Activated naive CD8-positive, alpha-beta T cell (primary cell): ENCODE data around the gene DNAAF1.

Source experiments
- H3K27ac Mint-ChIP-seq: one replicate; pipeline ENCODE4 v1.8.0; 2021; ENCODE audit warnings: mixed read lengths
- H3K27me3 Mint-ChIP-seq: one replicate; pipeline ENCODE4 v1.8.0; 2021; ENCODE audit warnings: mixed read lengths
- H3K36me3 Mint-ChIP-seq: one replicate; pipeline ENCODE4 v1.8.0; 2021; ENCODE audit warnings: mixed read lengths
- H3K4me1 Mint-ChIP-seq: one replicate; pipeline ENCODE4 v1.8.0; 2021; ENCODE audit warnings: low read depth, mixed read lengths
- H3K4me3 Mint-ChIP-seq: one replicate; pipeline ENCODE4 v1.8.0; 2021; ENCODE audit warnings: mild to moderate bottlenecking, mixed read lengths
- H3K9me3 Mint-ChIP-seq: one replicate; pipeline ENCODE4 v1.8.0; 2021; ENCODE audit warnings: low read depth, mixed read lengths

Gene DNAAF1

DNA sequence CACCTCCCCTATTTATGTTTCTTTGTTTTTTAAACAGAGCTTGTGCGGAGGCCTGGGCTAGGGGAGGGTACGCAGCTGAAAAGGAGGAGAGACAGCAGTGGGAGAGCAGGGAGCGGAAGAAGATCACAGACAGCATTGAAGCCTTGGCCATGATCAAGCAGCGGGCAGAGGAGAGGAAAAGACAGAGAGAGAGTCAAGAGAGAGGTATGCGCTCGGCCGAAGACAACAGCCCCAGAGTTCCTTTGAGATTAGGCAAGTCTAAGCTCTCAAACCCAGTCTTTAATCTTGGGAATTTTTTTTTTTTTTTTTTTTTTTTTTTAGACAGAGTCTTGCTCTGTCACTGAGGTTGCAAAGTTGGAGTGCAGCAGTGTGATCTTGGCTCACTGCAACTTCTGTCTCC is 20.6 kb downstream of the DNAAF1 start:
- no peaks in the 10 kb centered on the region for H3K36me3 Mint-ChIP-seq

DNA sequence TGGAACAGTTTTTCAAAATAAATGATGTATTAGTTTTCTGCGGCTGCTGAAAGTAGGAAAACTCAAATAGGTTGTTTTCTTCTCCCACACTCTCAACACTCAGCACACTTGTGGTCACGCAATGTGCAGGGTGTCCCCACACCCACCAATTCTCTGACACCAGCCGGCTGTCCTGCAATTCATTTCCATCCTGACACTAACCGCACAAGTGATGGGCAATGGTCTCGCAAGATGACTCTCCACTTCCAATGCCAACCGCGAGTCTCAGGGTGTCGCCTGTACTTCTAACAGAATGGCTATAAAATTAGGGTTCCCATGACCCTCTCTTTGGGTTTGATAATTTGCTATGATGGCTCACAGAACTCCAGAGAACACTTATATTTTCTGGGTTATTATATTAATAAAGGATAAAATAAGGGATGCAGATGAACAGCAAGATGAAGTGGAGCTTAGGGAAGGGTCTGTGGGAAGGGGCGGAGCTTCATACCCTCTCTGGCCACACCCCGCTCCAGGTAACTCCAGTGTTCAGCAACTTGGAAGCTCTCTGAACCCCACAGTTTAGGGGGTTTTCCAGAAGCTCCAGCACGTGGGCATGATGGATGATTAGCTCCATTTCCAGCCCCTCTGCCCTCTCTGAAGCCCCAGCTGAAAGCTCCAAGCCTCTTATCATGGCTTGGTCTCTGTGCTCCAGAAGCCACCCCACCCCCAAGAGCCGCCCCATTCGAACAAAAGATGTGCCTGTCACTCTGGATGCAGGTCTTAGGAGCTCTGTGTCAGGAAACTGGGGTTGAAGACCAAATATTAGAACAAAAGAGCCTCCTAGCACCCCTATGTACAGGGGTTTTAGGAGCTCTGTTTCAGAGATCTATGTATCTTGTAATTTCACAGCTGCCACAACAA is 21.9 kb downstream of the DNAAF1 start:
- H3K4me1 Mint-ChIP-seq: no peaks in the 10 kb centered on the region
- no peaks in the 10 kb centered on the region for H3K9me3 Mint-ChIP-seq
- H3K27me3 Mint-ChIP-seq: peaks cover 9% of the 10 kb centered on the region
- H3K27ac Mint-ChIP-seq: no peak overlapping the region
- no peak overlapping the region for H3K4me3 Mint-ChIP-seq
- no peaks in the 10 kb centered on the region for H3K36me3 Mint-ChIP-seq

More for the DNA sequence above, 20.6 kb downstream of the DNAAF1 start:
- Mint-ChIP-seq H3K4me3 (no peak overlapping the region), H3K27me3 (peaks cover 11% of the 10 kb centered on the region), H3K27ac (no peak overlapping the region), H3K9me3 (no peaks in the 10 kb centered on the region), H3K4me1 (no peaks in the 10 kb centered on the region)

DNA sequence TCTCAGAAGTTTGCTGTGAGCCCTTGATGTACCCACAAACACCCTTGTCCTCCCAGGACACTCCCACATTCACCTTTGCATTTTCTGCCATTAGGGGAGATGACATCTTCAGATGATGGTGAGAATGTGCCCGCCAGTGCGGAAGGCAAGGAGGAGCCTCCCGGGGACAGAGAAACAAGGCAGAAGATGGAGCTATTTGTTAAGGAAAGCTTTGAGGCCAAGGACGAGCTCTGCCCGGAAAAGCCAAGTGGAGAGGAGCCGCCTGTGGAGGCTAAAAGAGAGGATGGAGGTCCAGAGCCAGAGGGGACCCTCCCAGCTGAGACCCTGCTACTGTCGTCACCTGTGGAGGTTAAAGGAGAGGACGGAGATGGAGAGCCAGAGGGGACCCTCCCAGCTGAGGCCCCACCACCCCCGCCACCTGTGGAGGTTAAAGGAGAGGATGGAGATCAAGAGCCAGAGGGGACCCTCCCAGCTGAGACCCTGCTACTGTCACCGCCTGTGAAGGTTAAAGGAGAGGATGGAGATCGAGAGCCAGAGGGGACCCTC is 24.7 kb downstream of the DNAAF1 start:
- Mint-ChIP-seq H3K27me3 (peaks cover 6% of the 10 kb centered on the region), H3K4me1 (no peaks in the 10 kb centered on the region), H3K4me3 (no peak overlapping the region), H3K36me3 (no peaks in the 10 kb centered on the region), H3K9me3 (no peaks in the 10 kb centered on the region), H3K27ac (no peak overlapping the region)

DNA sequence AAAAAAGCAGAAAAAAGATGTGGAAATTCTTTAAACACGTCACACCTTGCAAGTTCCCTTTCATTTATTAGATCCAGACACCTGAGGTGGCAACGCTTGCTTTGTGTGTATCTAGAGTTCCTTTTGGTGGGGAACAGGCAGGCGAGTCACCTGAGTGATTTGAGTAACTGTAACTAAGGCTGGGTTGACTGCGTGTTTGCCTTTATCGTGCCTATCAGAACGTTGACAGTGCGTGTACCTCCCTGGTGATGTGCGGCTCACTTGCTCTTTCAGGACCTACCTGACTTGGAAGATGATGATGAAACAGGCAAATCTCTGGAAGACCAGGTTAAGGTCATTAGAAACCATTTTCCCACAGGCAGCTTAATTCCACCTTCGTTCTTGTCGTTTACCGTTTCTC is 29.3 kb downstream of the DNAAF1 start:
- H3K27ac Mint-ChIP-seq: no peak overlapping the region
- no peaks in the 10 kb centered on the region for H3K27me3 Mint-ChIP-seq
- H3K9me3 Mint-ChIP-seq: no peaks in the 10 kb centered on the region
- H3K4me1 Mint-ChIP-seq: peaks cover 13% of the 10 kb centered on the region
- H3K4me3 Mint-ChIP-seq: no peak overlapping the region
- H3K36me3 Mint-ChIP-seq: no peaks in the 10 kb centered on the region

DNA sequence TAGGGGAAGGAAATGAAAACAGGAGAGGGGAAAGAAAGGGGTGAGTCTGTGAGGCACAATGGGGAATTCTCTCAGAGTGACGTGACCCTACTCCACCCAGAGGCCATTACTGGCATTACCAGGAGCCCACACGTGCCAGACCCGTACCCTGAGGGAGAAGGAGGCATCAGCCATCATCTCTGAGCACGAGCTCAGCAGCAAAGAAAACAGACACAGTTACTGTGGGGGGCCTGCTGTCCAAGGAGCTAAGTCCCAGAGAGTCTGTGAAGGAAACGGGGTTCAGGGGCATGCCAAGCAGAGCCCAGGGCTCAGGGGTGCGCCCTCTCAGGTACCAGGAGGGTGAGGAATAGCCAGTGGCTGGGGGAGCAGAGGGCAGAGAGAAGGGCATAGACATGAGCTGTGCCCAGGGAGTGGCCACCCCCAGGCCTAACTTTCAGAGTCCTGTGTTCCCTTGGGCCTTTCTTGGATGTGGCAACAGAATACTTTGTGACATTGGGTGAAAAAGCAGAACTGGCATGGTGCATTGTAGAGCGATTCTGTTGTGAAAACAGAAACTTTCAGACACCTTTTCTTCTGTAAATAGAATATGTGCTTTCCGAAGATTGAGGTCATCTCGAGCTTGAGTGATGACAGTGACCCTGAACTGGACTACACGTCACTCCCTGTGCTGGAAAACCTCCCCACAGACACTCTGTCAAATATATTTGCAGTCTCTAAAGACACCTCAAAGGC is 30.4 kb downstream of the DNAAF1 start:
- Mint-ChIP-seq H3K4me1 (peaks cover 13% of the 10 kb centered on the region), H3K9me3 (no peaks in the 10 kb centered on the region), H3K27ac (peak overlapping the region; percentile 12), H3K27me3 (no peaks in the 10 kb centered on the region), H3K4me3 (no peak overlapping the region), H3K36me3 (no peaks in the 10 kb centered on the region)

DNA sequence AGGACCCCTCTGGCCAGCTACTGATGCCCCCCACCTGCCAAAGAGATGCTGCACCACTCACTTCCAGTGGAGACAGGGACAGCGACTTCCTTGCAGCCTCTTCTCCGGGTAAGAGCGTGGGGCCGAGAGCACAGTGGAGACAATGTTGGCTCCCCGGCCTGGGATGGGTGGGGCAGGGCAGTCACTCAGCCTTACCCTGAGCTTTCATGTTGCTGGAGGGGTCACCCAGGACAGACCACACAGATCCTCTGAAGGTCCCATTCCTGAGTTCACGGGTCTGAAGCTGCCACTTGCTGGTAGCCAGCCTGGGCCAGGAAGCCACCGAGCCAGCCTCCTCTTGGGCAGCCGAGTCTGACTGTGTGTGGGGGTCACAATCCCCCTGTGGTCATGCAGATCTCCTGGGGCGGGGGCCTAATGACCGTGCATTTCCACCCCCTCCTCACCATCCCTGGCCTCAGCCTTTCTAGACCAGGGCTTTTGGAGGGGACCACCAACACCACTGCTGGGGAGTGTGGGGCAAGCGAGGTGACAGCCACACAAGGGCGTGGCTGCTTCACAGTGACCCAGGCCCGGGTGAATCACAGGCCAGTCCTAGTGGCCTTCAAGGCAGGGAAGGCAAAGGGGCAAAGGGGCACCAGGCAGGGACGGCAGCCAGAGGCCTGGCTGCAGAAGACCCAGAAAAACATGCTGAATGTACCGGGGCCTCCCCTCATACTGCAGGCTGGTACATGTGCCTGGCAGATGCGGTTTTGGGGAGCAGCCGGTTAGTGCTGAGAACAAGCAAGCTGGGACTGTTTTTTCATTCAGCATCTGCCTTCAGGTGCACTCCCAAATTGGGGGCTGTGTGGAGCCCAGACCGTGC is 31.3 kb downstream of the DNAAF1 start:
- Mint-ChIP-seq H3K27ac (no peak overlapping the region), H3K36me3 (no peaks in the 10 kb centered on the region), H3K4me3 (no peak overlapping the region)

DNA sequence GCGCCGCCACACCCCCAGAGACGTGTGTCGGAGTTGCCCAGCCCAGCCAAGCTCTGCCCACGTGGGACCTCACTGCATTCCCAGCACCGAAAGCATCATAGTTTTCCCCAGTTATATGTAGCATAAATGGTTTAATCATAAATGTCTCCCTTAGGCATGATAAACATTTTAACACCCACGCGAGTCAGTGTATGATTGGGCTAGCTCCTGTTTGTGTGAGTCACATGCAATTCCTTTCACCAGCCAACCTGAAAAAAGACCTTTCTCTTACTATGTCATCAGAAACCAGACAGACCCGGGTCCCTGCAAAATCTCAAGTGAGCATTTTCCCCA is 32.6 kb downstream of the DNAAF1 start:
- no peaks in the 10 kb centered on the region for H3K27me3 Mint-ChIP-seq
- H3K4me3 Mint-ChIP-seq: no peak overlapping the region
- no peaks in the 10 kb centered on the region for H3K9me3 Mint-ChIP-seq
- peak overlapping the region; percentile 89 for H3K27ac Mint-ChIP-seq
- peaks cover 13% of the 10 kb centered on the region for H3K4me1 Mint-ChIP-seq
- no peaks in the 10 kb centered on the region for H3K36me3 Mint-ChIP-seq

More for the DNA sequence above, 31.3 kb downstream of the DNAAF1 start:
- Mint-ChIP-seq H3K27me3 (no peaks in the 10 kb centered on the region), H3K4me1 (peaks cover 13% of the 10 kb centered on the region), H3K9me3 (no peaks in the 10 kb centered on the region)

DNA sequence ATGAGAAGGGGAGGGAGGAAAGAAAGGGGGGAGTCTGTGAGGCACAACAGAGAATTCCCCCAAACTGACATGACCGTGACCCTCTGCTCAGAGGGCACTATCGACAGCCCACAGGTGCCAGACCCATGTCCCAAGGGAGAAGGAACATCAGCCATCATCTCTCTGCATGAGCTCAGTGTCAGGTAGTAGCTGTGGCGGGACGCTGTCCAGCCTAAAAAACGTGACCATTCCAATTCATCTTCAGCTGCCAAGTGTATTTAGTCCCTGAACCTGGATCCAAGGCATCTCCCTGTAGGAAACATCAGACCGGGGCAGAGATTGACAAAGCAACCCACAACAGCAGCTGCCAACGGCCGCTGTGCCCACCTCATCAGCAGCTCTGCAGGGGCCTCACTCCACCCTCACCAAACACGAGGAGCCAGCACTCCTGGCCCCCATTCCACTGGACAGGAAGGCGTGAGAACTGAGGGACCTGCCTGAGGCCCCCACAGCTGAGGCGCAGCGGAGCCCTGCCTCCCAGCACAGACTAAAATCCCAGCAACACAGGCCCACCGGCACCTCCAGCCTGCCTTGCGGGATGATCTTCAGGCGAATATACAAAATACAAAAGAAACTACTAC is 33.1 kb downstream of the DNAAF1 start:
- Mint-ChIP-seq H3K4me3 (no peak overlapping the region), H3K27me3 (no peaks in the 10 kb centered on the region), H3K4me1 (peaks cover 13% of the 10 kb centered on the region), H3K36me3 (no peaks in the 10 kb centered on the region), H3K9me3 (no peaks in the 10 kb centered on the region), H3K27ac (peak overlapping the region; percentile 89)

DNA sequence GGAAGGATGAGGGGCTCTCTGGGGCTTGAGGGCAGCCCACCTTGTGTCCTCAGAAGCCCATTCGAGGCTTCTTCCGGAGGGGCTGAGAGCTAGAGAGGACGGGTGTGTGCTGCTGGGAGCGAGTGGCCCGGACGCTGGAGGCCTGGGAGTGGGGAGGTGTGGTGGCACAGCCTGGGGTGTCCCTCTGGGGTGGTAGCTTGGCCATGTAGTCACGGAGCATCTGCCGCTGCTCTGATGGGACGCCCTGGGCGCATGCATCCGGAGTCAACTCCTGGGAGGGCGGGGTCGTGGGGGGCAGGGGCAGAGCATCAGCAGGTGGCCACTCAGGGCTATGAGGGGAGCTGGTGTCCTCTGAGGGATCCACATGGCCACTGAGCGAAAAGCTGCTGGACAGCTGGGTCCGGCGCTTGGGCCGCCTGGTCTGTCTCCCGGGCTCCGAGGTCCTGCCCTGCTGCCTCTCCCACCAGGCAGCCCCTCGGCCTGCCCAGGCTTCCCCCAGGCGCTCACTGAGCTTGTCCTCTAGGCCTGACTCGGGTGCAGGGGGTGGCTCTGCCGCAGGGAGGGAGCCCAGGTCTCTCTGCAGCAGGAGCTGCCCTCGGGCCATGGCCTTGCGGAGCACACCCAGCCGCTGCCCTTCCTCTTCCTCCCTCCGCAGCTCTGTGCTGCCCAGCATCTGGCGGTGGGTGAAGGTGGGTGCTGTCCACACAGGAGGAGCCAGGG is 33.9 kb downstream of the DNAAF1 start:
- no peak overlapping the region for H3K27ac Mint-ChIP-seq
- H3K4me1 Mint-ChIP-seq: peaks cover 15% of the 10 kb centered on the region
- H3K4me3 Mint-ChIP-seq: no peak overlapping the region
- no peaks in the 10 kb centered on the region for H3K36me3 Mint-ChIP-seq
- H3K9me3 Mint-ChIP-seq: no peaks in the 10 kb centered on the region
- no peaks in the 10 kb centered on the region for H3K27me3 Mint-ChIP-seq

DNA sequence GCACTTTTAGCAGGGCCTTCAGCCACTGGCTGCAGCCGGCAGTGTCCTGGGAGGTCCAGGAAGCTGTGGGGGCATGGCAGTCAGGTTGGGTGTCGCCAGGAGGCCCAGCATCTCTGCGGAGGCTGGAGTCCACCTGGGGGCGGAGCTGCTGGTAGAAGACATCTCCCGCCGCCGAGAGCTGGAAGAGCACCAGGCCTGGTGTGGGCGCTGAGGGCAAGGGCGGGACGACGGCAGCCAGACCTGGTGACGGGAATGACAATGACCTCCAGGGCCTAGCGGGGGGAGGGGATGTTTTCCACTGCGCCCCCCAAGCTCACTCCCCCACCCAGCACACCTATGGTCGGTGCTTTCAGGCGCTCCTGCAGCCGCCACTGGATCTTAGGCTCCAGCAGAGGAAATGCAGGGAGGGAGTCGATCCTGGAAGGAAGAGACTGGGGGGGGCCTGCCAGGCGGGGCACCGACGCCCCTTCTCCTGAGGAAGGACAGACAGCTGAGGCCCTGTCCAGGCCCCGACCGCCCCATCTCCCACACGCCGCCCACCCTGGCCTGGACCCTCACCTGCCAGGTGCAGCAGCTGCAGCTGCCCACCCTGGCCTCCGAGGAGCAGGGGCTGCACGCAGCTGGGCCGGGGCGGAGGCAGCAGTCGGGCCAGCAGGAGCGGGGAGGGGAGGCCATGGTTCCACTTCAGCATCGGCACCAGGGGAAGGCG is 34.7 kb downstream of the DNAAF1 start:
- Mint-ChIP-seq H3K27ac (no peak overlapping the region), H3K36me3 (peaks cover 3% of the 10 kb centered on the region), H3K9me3 (no peaks in the 10 kb centered on the region), H3K4me3 (no peak overlapping the region), H3K27me3 (no peaks in the 10 kb centered on the region), H3K4me1 (peaks cover 20% of the 10 kb centered on the region)

DNA sequence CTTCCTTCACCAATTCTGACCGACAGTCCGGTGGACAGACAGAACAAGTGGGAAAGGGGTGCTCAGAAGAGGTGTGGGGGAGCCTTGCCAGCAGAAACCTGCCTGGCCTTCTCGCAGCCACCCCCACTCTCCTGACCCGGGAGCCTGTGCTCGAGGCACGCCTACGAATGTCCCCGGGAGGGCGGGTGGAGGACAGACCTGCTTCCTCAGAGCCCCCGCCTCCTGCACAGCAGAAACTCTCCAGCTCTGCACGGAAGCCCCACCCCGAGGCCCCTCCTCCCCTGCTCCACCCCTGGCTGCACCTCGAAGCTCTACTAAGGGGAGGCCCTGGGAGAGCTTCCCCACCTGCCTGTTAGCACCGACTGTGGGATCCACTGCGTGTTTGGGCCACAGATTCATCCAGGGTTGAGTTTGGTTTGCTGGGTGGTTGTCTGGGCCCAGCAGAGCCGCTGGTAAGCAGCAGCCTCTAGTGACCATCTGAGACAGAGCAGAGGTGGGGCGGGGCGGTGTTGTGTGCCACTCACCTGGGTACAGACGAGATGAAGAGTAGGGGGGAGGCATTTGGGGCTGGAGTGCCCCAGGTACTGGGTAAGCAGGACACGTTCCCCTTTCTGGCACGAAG is 35.5 kb downstream of the DNAAF1 start:
- Mint-ChIP-seq H3K4me3 (no peak overlapping the region), H3K9me3 (no peaks in the 10 kb centered on the region), H3K27me3 (no peaks in the 10 kb centered on the region), H3K36me3 (peaks cover 3% of the 10 kb centered on the region), H3K4me1 (peaks cover 23% of the 10 kb centered on the region), H3K27ac (no peak overlapping the region)

DNA sequence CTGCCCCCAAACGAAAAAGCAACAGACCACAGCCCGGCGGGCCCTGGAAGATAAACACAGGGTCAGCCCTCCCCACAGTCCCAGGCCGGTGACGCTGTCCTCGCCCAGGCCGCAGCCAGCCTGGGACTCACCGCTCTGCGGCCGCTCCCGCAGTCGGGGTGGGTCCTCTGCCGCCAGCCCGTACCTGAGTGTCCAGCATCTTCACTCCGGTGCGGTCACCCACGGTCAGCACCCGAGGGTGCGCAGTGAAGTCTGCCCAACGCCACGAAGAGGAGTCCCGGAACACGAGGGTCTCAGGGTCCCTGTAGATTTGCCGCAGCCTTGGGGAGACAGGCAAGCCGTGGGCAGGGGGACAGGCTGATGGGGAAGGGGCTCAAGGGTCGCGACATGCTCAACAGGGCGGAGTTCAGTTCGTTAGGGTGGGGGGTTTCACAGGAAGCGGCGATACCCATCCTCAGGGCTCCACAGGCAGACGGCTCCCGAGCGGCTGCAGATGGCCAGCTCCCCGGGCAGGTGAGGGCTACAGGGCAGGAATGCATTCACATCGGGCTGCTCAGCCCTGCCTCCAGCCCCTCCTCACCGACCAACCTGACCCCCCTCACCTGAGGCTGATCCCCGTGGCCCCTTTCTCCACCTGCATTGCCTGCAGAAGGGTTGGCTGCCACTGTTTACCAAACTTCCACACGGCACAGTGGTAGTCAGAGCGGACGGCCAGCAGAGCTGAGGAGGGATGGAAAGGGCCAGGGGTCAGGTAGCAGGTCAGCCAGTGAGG is 36.2 kb downstream of the DNAAF1 start:
- no peak overlapping the region for H3K27ac Mint-ChIP-seq
- H3K36me3 Mint-ChIP-seq: peaks cover 3% of the 10 kb centered on the region
- H3K9me3 Mint-ChIP-seq: no peaks in the 10 kb centered on the region
- no peak overlapping the region for H3K4me3 Mint-ChIP-seq
- H3K27me3 Mint-ChIP-seq: no peaks in the 10 kb centered on the region
- peaks cover 27% of the 10 kb centered on the region for H3K4me1 Mint-ChIP-seq
